Immature natural killer cell (primary cell): ENCODE measurements around the gene VPS4A. TPM values are rescaled to one million over a fixed set of nuclear protein-coding genes. Genes with fewer than 3 reads are reported as not detected.

ENCODE experiments used
- DNase-seq, 3 donors: peaks; one replicate each; pipeline ENCODE4 v3.0.0; 2022; ENCODE audit warnings: mixed read lengths in 1 of 3
- H3K27ac Mint-ChIP-seq, 6 donors: one replicate each; pipeline ENCODE4 v1.8.0; 2020; ENCODE audit warnings: mixed read lengths in 6 of 6, mild to moderate bottlenecking in 5 of 6, inconsistent platforms in 4 of 6, moderate library complexity in 3 of 6
- H3K27me3 Mint-ChIP-seq, 3 donors: one replicate each; pipeline ENCODE4 v1.8.0; 2020 to 2021; ENCODE audit warnings: low read depth in 3 of 3, mild to moderate bottlenecking in 3 of 3, mixed read lengths in 3 of 3, moderate library complexity in 3 of 3, inconsistent platforms in 1 of 3
- H3K36me3 Mint-ChIP-seq, 3 donors: one replicate each; pipeline ENCODE4 v1.8.0; 2020; ENCODE audit warnings: mixed read lengths in 3 of 3, inconsistent platforms in 2 of 3, mild to moderate bottlenecking in 2 of 3
- H3K4me1 Mint-ChIP-seq, 2 donors: one replicate each; pipeline ENCODE4 v1.8.0; 2020; ENCODE audit warnings: inconsistent platforms in 2 of 2, mild to moderate bottlenecking in 2 of 2, mixed read lengths in 2 of 2, moderate library complexity in 1 of 2
- H3K4me3 Mint-ChIP-seq, 5 donors: one replicate each; pipeline ENCODE4 v1.8.0; 2020; ENCODE audit warnings: mild to moderate bottlenecking in 5 of 5, mixed read lengths in 5 of 5, inconsistent platforms in 3 of 5, moderate library complexity in 3 of 5
- H3K9me3 Mint-ChIP-seq, 6 donors: one replicate each; pipeline ENCODE4 v1.8.0; 2020; ENCODE audit warnings: mild to moderate bottlenecking in 6 of 6, mixed read lengths in 6 of 6, inconsistent platforms in 4 of 6, moderate library complexity in 3 of 6
- polyA plus RNA-seq, 3 donors: library from polyadenylated mRNA; unstranded; fragments of 300-500 nt; fragmentation: Illumina TruSeq; gene quantifications; one replicate each; pipeline ENCODE4 v1.2.3, GENCODE V29; 2021

VPS4A gene
- polyA plus RNA-seq, 3 donors from 2014 or later, result 26.5 to 52.0 (median 30.9) TPM

- peaks cover 0 to 18% (median 8%) of the 10 kb centered on the region in 3 donors for H3K36me3 Mint-ChIP-seq
- peaks cover 27 to 35% of the 10 kb centered on the region in 2 donors for H3K4me1 Mint-ChIP-seq
- no peak for DNase-seq
- H3K9me3 Mint-ChIP-seq, result no peaks in the 10 kb centered on the region
- no peak overlapping the region for H3K4me3 Mint-ChIP-seq
- H3K27ac Mint-ChIP-seq, result peak overlapping the region in 2 of 6 donors; percentile 34 to 72
- H3K27me3 Mint-ChIP-seq, result peaks cover 0 to 9% (median 5%) of the 10 kb centered on the region in 3 donors
These were observed 13.6 kb downstream of the VPS4A start for GRCh38 chr16:69324585-69325253.

GRCh38 chr16:69325784-69326171, 14.6 kb downstream of the VPS4A start:
- Mint-ChIP-seq H3K36me3 (peaks cover 0 to 17% (median 8%) of the 10 kb centered on the region in 3 donors), H3K4me3 (no peak overlapping the region), H3K27me3 (peaks cover 0 to 9% (median 7%) of the 10 kb centered on the region in 3 donors), H3K9me3 (no peaks in the 10 kb centered on the region), H3K27ac (peak overlapping the region in 3 of 6 donors; percentile 34 to 74 (median 56)), H3K4me1 (peaks cover 27 to 36% of the 10 kb centered on the region in 2 donors)
- DNase-seq, result no peak

- peak overlapping the region in 2 of 6 donors; percentile 28 to 74 for H3K27ac Mint-ChIP-seq
- no peaks in the 10 kb centered on the region for H3K9me3 Mint-ChIP-seq
- no peak for DNase-seq
- H3K4me1 Mint-ChIP-seq, result peaks cover 29 to 36% of the 10 kb centered on the region in 2 donors
- no peak overlapping the region for H3K4me3 Mint-ChIP-seq
- peaks cover 0 to 13% (median 8%) of the 10 kb centered on the region in 3 donors for H3K36me3 Mint-ChIP-seq
- H3K27me3 Mint-ChIP-seq, result peaks cover 0 to 9% (median 7%) of the 10 kb centered on the region in 3 donors
These were observed 15.2 kb downstream of the VPS4A start for GRCh38 chr16:69326172-69326873.

GRCh38 chr16:69327585-69328310, 16.6 kb downstream of the VPS4A start:
- peak overlapping the region in 2 of 6 donors; percentile 13 to 57 for H3K27ac Mint-ChIP-seq
- H3K4me3 Mint-ChIP-seq, result peak overlapping the region in 3 of 5 donors; percentile 41 to 74 (median 67)
- H3K36me3 Mint-ChIP-seq, result peaks cover under 1 to 4% (median 3%) of the 10 kb centered on the region in 3 donors
- peaks cover 0 to 7% (median 6%) of the 10 kb centered on the region in 3 donors for H3K27me3 Mint-ChIP-seq
- H3K9me3 Mint-ChIP-seq, result no peaks in the 10 kb centered on the region
- DNase-seq, result no peak
- peaks cover 29 to 30% of the 10 kb centered on the region in 2 donors for H3K4me1 Mint-ChIP-seq

- Mint-ChIP-seq H3K27ac (peak overlapping the region in 3 of 6 donors; percentile 11 to 62 (median 16)), H3K4me3 (peak overlapping the region; percentile 33 to 74 (median 67)), H3K36me3 (peaks cover 3 to 9% (median 6%) of the 10 kb centered on the region in 3 donors), H3K4me1 (peaks cover 29 to 31% of the 10 kb centered on the region in 2 donors), H3K27me3 (peaks cover 0 to 7% (median 3%) of the 10 kb centered on the region in 3 donors), H3K9me3 (no peaks in the 10 kb centered on the region)
- no peak for DNase-seq
These were observed 17.7 kb downstream of the VPS4A start for GRCh38 chr16:69328854-69329316.

- Mint-ChIP-seq H3K4me3 (peak overlapping the region; percentile 56 to 74 (median 67)), H3K4me1 (peaks cover 29 to 31% of the 10 kb centered on the region in 2 donors), H3K27ac (peak overlapping the region in 2 of 6 donors; percentile 62 to 73), H3K36me3 (peaks cover 3 to 14% (median 6%) of the 10 kb centered on the region in 3 donors), H3K27me3 (peaks cover 0 to 7% (median 6%) of the 10 kb centered on the region in 3 donors), H3K9me3 (no peaks in the 10 kb centered on the region)
- no peak for DNase-seq
These were observed 18.5 kb downstream of the VPS4A start for GRCh38 chr16:69329369-69330285.

- peaks cover 0 to 6% (median 6%) of the 10 kb centered on the region in 3 donors for H3K27me3 Mint-ChIP-seq
- H3K4me1 Mint-ChIP-seq, result peaks cover 29 to 31% of the 10 kb centered on the region in 2 donors
- no peaks in the 10 kb centered on the region for H3K9me3 Mint-ChIP-seq
- peak within 1 kb of the TSS; percentile 69 to 83 (median 80) for H3K4me3 Mint-ChIP-seq
- peak within 1 kb of the TSS in 5 of 6 donors; percentile 62 to 86 (median 83) for H3K27ac Mint-ChIP-seq
- peak; percentile 80 to 83 (median 81) for DNase-seq
- peaks cover 3 to 17% (median 10%) of the 10 kb centered on the region in 3 donors for H3K36me3 Mint-ChIP-seq
These were observed 19.3 kb downstream of the VPS4A start, which contains the start of gene PDF for GRCh38 chr16:69330286-69331109. TSS of gene PDF (minus strand) at chr16:69330588. CDS start at chr16:69330570, 18 bp downstream.

- Mint-ChIP-seq H3K27me3 (peaks cover 0 to 3% (median 3%) of the 10 kb centered on the region in 3 donors), H3K36me3 (peaks cover 11 to 22% (median 19%) of the 10 kb centered on the region in 3 donors), H3K9me3 (no peaks in the 10 kb centered on the region), H3K4me1 (peaks cover 33 to 36% of the 10 kb centered on the region in 2 donors), H3K4me3 (peak overlapping the region in 1 of 5 donors; percentile 21), H3K27ac (no peak overlapping the region)
- no peak for DNase-seq
These were observed 23.5 kb downstream of the VPS4A start for GRCh38 chr16:69334696-69335095.

- Mint-ChIP-seq H3K9me3 (no peaks in the 10 kb centered on the region), H3K4me3 (peak overlapping the region; percentile 97 to 100 (median 98)), H3K27ac (peak overlapping the region; percentile 81 to 97 (median 86)), H3K27me3 (peaks cover 0 to 4% (median 1%) of the 10 kb centered on the region in 3 donors), H3K36me3 (peaks cover 12 to 20% (median 17%) of the 10 kb centered on the region in 3 donors), H3K4me1 (peaks cover 45 to 65% of the 10 kb centered on the region in 2 donors)
- DNase-seq, result no peak
These were observed 27.6 kb downstream of the VPS4A start for GRCh38 chr16:69338557-69339288.

GRCh38 chr16:69339289-69340094, 28.3 kb downstream of the VPS4A start, which contains the start of the genes COG8 and NIP7:
TSS of gene COG8 (minus strand) at chr16:69339564. CDS start at chr16:69339552, 12 bp downstream.
TSS of gene NIP7 (plus strand) at chr16:69339772. CDS start at chr16:69339830, 58 bp downstream.
- peaks cover 12 to 17% (median 15%) of the 10 kb centered on the region in 3 donors for H3K36me3 Mint-ChIP-seq

More at GRCh38 chr16:69339289-69340094, 28.3 kb downstream of the VPS4A start, which contains the start of the genes COG8 and NIP7:
- peak within 1 kb of the TSS; percentile 97 to 100 (median 98) for H3K4me3 Mint-ChIP-seq
- peak; percentile 91 to 92 (median 91) for DNase-seq
- peaks cover 45 to 65% of the 10 kb centered on the region in 2 donors for H3K4me1 Mint-ChIP-seq
- peak within 1 kb of the TSS; percentile 86 to 99 (median 97) for H3K27ac Mint-ChIP-seq
- H3K9me3 Mint-ChIP-seq, result no peaks in the 10 kb centered on the region
- H3K27me3 Mint-ChIP-seq, result peaks cover 0 to 1% (median 1%) of the 10 kb centered on the region in 3 donors
